ELF-1 (cell line): Measurements from ENCODE around the gene ARHGAP28.
A peak's percentile ranks its signal among the peaks of the same experiment; 100 is the strongest.
"Not testable (repeated sequence)": the region's sequence is repeated elsewhere in the genome, so short reads cannot be mapped to it uniquely, and the experiment has no call there.

Experiments used
- DNase-seq: peaks from one replicate; pipeline ENCODE4 v3.0.0-alpha.2; 2016; ENCODE audit warnings: low read depth, low spot score

Gene ARHGAP28

DNA sequence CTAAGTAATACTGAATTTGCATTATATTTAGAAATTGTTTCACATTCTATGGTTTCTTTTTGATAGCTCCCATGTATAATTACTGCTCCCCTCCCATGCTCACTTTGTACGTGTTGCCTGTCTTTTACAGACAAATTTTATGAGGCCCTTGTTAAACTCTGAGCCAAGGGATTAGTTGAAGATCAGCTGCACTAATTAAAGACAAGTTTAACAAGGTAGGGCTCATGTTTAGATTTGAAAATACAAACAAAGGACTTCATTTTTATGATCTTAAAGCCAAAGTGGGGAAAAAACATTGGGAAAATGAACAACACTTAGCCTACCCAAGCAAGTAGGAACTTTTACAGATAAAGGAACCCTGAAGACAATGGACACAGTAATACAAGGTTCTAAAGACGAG is 46.2 kb downstream of the ARHGAP28 start:
- no peak for DNase-seq

DNA sequence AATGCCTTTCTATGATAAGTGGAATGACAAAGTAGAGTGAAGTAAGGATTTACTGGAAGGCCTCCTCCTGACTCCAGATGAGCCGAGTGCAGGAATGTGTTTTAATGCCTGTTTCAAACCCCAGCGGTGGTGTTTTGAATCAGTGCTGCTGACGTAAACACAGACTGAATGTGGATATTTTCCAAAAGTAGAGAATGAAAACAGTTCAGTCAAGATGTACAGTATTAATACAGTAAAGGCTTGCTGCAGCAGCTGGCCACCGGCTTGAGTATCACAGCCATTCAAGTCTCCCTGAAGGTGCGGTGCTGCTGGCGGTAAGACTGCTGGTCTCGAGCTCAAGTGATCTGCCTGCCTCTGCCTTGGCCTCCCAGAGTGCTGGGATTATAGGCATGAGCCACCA is 46.7 kb downstream of the ARHGAP28 start:
- no peak for DNase-seq

- no peak for DNase-seq
These were observed 48.0 kb downstream of the ARHGAP28 start for GRCh38 chr18:6777509-6777908.

DNA sequence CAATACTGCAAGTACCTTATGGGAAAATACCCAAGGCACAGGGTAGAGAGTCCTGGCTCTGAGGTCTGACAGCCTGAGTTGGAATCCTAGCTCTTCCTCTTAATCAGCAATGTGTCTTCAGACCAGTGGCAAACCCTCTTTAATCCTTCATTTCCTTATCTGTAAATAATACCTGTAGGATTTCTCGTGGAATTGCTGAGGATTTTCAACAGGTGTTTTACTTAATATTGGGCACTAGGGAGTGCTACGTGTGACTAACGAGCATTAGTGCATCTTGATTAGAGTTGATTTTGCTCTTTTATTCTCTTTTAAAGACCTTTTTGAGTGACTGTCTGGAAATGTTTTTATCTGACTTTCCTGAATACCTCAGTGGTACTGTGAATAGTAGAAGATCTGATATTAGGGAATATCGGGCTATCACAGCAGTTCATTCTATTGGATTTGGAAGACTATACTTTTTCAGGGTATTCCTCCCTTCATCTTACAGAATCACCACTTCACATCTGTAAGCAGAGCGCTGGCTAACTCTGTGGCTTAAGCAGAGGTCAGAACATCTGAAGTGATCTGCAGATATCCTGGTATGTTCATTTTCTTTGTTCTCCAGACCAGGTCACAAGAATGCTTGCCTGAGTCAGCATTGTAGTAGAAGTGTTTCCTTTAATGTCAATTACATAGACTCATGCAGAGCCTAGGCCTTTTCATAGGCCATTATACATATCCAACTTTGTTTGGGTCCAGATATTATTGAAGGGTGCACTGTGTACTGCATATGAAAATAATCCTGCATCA is 49.1 kb downstream of the ARHGAP28 start:
- no peak for DNase-seq

DNA sequence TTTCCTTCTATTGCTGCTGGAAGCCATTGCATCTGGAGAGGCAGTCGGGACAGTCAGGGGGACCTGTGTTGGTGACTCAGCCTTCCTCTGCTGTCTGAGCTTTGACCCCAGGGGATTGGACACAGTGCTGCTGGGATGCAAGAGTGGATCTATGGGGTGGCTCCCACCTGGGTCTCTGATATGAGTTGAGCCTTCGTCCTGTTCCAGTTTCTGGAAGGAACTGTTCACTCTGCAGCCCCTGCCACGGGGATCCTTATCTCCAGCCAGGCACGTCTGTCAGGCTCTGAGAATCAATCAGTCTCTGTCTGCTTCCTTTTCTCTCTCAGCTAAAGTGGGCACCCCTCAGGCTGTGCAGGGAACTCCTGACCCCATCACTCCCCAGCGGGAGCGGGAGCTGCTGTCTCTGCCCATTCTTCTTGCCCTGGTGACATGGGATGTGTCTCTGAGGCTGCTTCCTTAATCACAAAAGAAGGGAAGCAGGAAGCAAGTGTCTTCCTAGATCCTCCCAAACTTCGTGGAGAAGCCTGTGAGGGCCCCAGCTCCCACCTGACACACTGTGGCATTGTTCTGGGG is 51.7 kb downstream of the ARHGAP28 start:
- DNase-seq = peak; percentile 95

DNA sequence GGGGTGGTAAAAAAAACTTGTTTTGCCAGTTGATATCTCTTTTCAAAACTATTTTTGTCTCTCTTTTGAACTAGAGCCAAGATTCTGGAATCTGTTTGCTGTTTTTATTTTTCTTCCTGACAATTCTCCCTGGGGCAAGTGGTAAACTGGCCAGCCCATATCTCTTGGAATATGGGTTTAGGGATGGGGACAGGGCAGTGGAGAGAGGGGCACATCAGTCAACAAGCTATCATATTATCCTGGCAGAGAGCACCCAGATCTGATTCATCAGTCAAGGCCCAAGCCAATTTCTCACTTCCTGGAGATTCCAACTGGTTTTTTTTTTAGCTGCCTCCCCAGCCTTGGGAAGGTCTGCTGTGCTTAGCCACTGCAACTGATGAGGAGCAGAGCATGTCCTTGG is 52.3 kb downstream of the ARHGAP28 start:
- DNase-seq = no peak

DNA sequence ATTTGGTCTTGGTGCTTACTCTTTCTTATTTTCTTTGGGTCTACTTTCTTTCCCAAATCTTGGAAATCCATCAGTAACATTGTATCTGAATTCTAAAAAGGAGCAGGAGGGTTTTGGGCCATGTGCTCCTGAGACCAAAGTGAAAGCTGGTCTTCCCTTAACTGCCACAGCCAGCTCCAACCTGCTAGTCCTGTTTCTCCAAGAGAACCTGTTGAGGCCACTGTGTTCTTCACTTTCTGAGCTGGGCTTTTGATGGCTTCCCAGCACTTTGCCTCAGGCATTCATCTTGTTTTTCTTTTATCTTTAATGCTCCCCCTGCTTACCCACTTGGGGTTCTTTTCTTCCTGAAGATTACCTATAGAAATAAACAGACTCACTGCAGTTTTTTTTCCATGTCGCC is 53.3 kb downstream of the ARHGAP28 start:
- DNase-seq = peak; percentile 85

- no peak for DNase-seq
These were observed 54.5 kb downstream of the ARHGAP28 start for GRCh38 chr18:6784046-6784445.

DNA sequence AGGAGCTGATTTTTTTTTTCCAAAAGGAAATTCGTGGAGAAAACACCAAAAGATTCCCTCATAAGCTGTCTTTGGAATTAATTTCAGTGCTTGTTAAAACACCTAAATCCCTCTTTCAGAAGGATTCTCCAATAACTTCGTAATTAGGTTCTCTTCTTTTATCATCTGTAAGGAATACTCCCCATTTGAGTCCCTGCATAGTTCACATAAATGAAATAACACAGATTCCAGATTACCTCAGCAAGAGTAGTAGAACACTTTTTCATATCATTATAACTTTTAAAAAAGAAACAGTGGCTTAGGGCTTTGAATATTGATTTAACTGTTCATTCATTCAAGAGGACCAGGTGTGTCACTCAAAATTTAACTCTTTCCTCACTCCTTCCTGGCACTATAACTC is 55.5 kb downstream of the ARHGAP28 start:
- no peak for DNase-seq

GRCh38 chr18:6785411-6785810 is 55.9 kb downstream of the ARHGAP28 start:
- no peak for DNase-seq

DNA sequence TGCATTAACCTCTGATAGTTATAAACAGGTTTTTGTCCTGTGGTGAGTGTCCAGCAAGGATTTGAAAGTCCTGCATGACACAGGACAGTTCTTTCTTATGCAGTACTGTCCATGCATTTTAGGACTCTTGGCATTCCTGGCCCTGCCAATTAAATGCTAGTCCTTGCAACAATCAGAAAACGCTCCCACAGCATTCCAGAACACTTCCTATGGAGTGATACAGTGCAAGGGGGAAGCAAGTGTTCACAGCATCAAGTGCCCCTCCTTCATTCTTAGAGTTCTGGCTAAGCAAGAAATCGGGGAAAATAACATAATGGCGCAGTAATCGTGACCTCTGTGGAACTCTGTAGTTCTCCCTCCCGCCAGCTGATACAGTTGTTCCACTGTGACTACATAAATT is 62.9 kb downstream of the ARHGAP28 start:
- DNase-seq = no peak

DNA sequence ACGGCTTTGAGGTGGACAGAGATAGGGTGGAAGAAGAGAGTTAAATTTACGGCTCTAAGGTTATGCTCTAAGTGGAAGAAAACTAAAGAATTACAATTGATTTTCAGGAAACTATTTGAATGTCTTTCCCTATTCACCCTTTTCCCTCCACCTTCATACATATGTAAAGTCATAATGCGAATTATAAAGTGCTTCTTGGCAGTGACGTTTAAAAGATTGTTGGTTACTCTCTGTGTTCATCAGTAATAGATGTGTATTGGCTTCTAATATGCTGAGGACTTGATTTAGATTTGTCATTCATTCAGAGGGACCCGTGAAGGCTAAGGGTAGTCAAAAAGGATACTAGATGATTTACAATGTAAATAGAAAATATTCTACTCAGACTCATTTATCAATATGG is 63.9 kb downstream of the ARHGAP28 start:
- DNase-seq = no peak

DNA sequence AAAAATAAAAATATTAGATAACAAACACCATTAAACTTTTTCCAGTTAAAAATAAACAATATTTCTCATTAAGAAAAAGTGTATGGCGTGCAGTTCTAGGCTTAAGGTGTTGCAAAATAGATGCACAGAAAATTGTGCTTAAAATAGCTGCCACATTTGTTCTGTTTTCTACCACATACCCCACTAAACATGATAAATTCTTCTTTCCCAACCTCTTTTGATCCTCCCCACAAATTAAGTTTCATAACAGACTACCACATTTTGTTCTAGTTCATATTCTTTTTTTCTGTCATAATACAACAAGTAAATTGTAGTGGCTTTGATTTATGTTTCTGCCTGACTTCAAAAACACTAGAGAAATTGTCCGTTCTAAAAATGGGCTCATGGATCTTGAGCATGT is 64.5 kb downstream of the ARHGAP28 start:
- no peak for DNase-seq

DNA sequence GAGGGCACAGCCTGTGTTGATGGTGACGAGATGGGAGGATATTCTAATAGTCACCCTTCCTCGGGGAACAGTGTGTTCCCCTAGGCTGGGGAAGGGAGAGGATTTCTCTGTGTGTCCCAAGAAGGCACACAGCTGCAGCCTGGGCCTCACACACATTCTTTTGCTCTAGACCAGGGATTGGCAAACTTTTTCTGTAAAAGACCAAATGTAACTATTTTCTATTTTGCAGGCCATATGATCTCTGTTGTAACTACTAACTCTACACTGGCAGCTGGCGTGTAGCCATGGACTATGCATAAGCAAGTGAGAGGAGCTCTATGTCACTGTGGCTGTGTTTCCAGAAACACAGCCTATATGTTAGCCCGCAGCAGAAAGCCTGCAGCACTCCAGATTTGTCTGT is 65.8 kb downstream of the ARHGAP28 start:
- no peak for DNase-seq

GRCh38 chr18:6796511-6796910 is 67.0 kb downstream of the ARHGAP28 start:
- DNase-seq = no peak

DNA sequence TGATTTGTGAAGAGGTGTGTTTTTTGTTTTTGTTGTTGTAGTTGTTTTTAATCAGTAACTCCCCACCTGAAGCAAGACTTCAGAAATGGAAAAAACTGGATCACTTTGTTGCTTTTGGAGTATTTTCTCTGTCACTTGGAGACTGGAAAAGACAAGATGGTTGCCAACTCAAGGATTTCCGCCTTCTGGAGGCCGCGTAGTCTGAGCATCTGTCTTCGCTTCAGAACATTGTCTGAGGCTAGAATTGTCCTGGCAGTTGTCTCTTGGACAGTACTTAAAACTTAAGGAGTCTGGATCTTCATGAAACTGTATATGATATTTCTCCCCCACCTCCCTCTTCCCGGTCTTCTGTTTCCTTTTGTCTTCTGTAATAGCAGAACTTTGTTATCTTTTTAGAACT is 67.7 kb downstream of the ARHGAP28 start:
- no peak for DNase-seq

DNA sequence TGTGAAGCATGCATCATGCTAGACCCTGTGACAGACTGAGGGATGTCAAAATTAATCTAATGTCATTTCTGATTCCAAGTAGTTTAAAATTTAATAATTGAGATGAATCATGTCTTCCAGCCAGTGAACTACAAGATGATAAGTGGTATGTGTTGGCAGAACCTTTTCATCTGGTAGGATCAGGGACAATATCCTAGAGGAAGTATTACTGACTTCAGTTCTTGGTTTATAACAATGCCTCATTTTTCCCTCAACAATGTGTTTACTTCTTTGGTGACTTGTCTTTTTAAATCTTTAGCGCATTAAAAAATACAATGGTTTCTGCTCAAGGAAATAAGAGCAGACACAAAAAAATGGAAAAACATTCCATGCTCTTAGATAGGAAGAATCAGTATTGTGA is 69.4 kb downstream of the ARHGAP28 start:
- no peak for DNase-seq

- not testable (repeated sequence) for DNase-seq
These were observed 70.8 kb downstream of the ARHGAP28 start for GRCh38 chr18:6800309-6800708.

DNA sequence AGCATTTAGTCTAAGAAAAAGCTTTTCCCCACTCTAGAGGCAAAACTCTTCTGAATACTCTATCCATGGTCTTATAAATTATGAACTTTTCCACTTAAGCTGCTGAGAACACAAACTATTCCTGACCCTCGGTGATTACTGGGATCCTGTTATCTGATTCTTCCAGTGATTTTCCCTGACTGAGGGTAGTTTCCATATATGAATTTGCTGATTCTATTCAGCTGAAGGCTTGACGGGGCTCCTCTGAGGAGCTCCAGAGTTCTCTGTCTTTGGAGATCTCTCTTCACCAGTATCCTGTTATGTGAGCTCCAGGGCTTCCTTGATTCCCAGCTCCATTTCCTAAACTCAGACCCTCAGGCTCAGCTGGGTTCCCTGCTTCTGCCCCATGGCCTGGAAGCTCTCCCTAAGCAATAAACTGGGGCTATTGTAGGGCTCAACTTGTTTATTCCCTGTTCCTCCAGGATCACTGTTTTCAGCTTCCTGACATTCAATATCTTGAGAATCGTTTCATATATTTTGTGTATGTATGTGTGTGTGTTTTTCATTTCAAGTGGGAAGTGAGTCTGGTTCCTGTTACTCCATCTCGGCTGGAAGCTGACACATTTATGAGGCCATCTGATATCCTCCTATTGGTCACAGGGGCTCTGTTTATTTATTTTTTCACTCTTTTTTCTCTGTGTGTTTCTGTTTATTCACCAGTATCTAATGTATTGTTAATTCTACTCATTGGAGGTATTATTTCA is 78.2 kb downstream of the ARHGAP28 start:
- peak; percentile 60 for DNase-seq

- DNase-seq = no peak
These were observed 80.7 kb downstream of the ARHGAP28 start for GRCh38 chr18:6810191-6810590.

DNA sequence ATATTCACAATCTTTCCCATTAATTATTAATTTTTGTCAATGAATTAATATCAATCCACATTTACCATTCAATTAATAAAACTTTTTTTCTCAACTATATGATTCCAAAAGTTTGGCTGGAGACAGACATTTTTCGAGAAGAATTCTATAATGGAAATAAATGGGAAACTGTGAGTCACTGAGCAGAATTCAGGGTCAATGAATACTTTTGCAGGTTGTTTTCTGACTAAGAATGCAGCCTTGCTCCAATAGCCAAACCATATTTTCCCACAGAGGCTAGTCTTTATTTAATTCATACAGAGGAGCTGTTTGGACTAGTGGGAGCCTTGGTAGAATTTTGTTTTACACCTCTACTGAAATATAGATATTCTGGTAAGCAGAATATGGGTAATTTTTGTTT is 82.3 kb downstream of the ARHGAP28 start:
- no peak for DNase-seq

- no peak for DNase-seq
These were observed 85.4 kb downstream of the ARHGAP28 start for GRCh38 chr18:6814882-6815425.

GRCh38 chr18:6816154-6816553 is 86.6 kb downstream of the ARHGAP28 start:
- DNase-seq = no peak
